ENCODE measurements around the gene MSH6.
"Not testable (repeated sequence)": the region's sequence is repeated elsewhere in the genome, so short reads cannot be mapped to it uniquely, and the experiment has no call there.

DNA sequence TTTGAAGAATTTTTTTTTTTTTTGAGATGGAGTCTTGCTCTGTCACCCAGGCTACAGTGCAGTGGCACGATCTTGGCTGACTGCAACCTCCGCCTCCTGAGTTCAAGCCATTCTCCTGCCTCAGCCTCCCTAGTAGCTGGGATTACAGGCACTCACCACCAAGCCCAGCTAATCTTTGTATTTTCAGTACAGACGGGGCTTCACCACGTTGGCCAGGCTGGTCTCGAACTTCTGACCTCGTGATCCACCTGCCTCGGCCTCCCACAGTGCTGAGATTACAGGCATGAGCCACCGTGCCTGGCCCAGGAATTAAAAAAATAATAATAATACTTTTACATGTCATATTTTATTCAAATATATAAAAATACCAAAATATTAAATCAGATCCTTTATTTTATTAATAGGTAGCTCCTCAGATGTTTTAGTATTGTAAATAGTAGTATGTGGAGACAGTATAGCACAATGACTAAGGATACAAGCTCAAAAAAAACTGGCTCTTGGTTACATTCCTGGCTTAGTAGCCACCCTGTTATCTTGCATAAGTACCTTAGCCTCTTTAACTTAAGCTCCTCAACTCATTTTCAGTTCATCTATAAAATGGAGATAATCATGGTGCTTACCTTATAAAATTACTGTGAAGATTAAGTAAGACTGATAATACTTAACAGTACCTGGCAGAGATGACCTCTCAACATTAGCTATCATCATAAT lies 70.3 kb downstream of the MSH6 start:
- not testable (repeated sequence) for TF ChIP-seq EZH2 (optimal IDR thresholded peaks at IDR 0.05; ENCODE audit: low read depth, low read length); EZH2phosphoT487 (IDR thresholded peaks at IDR 0.05; ENCODE audit: low read length)
- TF ChIP-seq, protein P1, sequence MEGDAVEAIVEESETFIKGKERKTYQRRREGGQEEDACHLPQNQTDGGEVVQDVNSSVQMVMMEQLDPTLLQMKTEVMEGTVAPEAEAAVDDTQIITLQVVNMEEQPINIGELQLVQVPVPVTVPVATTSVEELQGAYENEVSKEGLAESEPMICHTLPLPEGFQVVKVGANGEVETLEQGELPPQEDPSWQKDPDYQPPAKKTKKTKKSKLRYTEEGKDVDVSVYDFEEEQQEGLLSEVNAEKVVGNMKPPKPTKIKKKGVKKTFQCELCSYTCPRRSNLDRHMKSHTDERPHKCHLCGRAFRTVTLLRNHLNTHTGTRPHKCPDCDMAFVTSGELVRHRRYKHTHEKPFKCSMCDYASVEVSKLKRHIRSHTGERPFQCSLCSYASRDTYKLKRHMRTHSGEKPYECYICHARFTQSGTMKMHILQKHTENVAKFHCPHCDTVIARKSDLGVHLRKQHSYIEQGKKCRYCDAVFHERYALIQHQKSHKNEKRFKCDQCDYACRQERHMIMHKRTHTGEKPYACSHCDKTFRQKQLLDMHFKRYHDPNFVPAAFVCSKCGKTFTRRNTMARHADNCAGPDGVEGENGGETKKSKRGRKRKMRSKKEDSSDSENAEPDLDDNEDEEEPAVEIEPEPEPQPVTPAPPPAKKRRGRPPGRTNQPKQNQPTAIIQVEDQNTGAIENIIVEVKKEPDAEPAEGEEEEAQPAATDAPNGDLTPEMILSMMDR (IDR thresholded peaks at IDR 0.05; ENCODE audit: low read length) = not testable (repeated sequence)
